GM12872 (cell line): ENCODE results near the gene RFX6.

Experiments
- TF ChIP-seq, protein P1 (sequence below): IDR thresholded peaks from 3 replicates; pipeline ENCODE4 v1.5.1; 2011; ENCODE audit warnings: low read depth, mild to moderate bottlenecking, low read length, moderate library complexity; ENCODE audit not compliant: insufficient read depth

RFX6 gene

GRCh38 chr6:116954335-116954734, 77.3 kb downstream of the RFX6 start:
- TF ChIP-seq, protein P1, sequence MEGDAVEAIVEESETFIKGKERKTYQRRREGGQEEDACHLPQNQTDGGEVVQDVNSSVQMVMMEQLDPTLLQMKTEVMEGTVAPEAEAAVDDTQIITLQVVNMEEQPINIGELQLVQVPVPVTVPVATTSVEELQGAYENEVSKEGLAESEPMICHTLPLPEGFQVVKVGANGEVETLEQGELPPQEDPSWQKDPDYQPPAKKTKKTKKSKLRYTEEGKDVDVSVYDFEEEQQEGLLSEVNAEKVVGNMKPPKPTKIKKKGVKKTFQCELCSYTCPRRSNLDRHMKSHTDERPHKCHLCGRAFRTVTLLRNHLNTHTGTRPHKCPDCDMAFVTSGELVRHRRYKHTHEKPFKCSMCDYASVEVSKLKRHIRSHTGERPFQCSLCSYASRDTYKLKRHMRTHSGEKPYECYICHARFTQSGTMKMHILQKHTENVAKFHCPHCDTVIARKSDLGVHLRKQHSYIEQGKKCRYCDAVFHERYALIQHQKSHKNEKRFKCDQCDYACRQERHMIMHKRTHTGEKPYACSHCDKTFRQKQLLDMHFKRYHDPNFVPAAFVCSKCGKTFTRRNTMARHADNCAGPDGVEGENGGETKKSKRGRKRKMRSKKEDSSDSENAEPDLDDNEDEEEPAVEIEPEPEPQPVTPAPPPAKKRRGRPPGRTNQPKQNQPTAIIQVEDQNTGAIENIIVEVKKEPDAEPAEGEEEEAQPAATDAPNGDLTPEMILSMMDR: no peak

GRCh38 chr6:116954938-116955337, 77.9 kb downstream of the RFX6 start:
- TF ChIP-seq, protein P1: no peak

GRCh38 chr6:116955773-116956172, 78.7 kb downstream of the RFX6 start:
- TF ChIP-seq, protein P1: no peak

GRCh38 chr6:116963972-116964371, 86.9 kb downstream of the RFX6 start:
- TF ChIP-seq, protein P1: no peak

DNA sequence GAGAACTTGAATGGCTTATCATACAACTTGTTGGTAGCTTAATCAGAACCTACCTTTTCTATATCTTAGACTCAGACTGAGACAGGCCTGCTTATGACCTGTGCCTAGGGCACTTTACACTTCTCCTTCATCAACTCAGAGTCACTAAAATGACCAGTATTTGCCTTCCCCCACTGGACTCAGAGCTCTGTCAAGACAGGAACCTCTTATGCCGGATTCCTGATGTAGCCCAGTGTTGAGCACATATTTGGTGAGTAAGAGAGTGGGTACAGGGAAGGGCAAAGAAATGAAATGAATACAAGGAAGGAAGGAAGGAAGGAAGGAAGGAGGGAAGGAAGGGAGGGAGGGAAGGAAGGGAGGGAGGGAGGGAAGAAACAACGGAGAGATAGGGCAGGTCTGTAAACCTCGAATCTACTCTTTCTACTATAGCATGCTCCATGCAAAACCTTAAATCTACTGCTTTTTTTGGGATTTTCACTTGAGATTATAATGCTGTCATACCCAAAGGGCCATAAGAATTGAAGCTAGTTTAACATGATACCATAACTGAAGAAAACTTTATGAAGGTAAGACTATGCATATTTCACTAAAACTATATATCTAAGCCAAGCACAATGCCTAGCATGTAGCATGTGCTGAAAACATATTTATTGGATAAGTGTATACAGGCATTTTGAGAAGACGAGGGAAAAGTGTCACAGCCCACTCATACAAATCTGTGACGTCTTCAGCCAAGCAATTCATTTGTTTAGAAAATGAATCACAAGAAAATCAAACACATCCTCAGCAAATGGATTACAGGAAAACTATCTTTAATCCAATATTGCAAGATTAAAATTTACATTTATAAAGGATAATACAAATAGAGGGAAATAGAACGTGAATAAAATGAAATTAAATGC, 89.9 kb downstream of the RFX6 start:
- TF ChIP-seq, protein P1: no peak

GRCh38 chr6:116969211-116969863, 92.3 kb downstream of the RFX6 start:
- TF ChIP-seq, protein P1: peak; percentile 77

DNA sequence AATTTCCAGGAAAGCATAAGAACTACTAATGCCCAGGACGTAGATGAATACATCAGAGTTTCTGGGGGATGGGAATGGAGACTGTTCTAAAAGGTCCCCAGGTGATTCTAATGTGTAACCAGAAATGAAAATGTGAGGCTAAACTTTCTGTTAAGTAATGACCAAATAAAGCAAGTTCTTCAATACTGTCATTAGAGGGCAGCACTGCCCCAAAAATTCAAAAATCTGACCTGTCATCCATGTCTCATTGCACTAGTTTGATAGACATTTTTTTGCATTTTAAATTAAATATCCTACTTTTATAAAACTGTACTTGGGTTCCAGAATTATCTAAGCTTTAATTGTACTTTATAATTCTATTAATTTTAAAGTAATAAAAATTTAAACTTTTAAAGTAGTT, 94.9 kb downstream of the RFX6 start:
- TF ChIP-seq, protein P1: peak; percentile 57; the same call in 2 of the 3 replicates
